ENCODE measurements around the gene GTF3A. TPM values are rescaled to one million over a fixed set of nuclear protein-coding genes. Genes with fewer than 3 reads are reported as not detected.

GTF3A gene
- total RNA-seq, 4 donors from 2014 or later = 31.8 to 174 (median 98.3) TPM

GRCh38 chr13:27389891-27390290 lies 34.5 kb upstream of the GTF3A start:
- Histone ChIP-seq H3K36me3 (no peaks in the 10 kb centered on the region), H3K9me3 (no peaks in the 10 kb centered on the region), H3K4me3 (no peak overlapping the region), H3K27me3 (peaks cover 0 to 2% of the 10 kb centered on the region in 2 donors), H3K4me1 (no peaks in the 10 kb centered on the region), H3K27ac (no peak overlapping the region)
- TF ChIP-seq POLR2A (IDR thresholded peaks at IDR 0.05) = no peak
- TF ChIP-seq CTCF (IDR thresholded peaks at IDR 0.05) = no peak
- intact Hi-C loops (cut with DNase I; ENCODE audit: low total_unique reads) = no loop called here
- no peak for DNase-seq

- Histone ChIP-seq H3K4me1 (no peaks in the 10 kb centered on the region), H3K27ac (no peak overlapping the region), H3K36me3 (no peaks in the 10 kb centered on the region), H3K9me3 (no peaks in the 10 kb centered on the region), H3K4me3 (no peak overlapping the region), H3K27me3 (peaks cover 0 to 2% of the 10 kb centered on the region in 2 donors)
- DNase-seq = no peak
- intact Hi-C loops (cut with DNase I; ENCODE audit: low total_unique reads) = no loop called here
- no peak for TF ChIP-seq POLR2A (IDR thresholded peaks at IDR 0.05)
- TF ChIP-seq CTCF (IDR thresholded peaks at IDR 0.05) = no peak
Measured at GRCh38 chr13:27391471-27391870, 32.9 kb upstream of the GTF3A start.

GRCh38 chr13:27393101-27393500 lies 31.3 kb upstream of the GTF3A start:
- H3K27ac ChIP-seq = no peak overlapping the region
- intact Hi-C loops (cut with DNase I; ENCODE audit: low total_unique reads) = no loop called here
- H3K4me3 ChIP-seq = no peak overlapping the region
- H3K36me3 ChIP-seq = no peaks in the 10 kb centered on the region
- no peaks in the 10 kb centered on the region for H3K9me3 ChIP-seq
- H3K27me3 ChIP-seq = peaks cover 0 to 2% of the 10 kb centered on the region in 2 donors
- H3K4me1 ChIP-seq = no peaks in the 10 kb centered on the region
- no peak for DNase-seq
- TF ChIP-seq POLR2A (IDR thresholded peaks at IDR 0.05) (no peak), CTCF (IDR thresholded peaks at IDR 0.05) (no peak)

- TF ChIP-seq POLR2A (IDR thresholded peaks at IDR 0.05) (no peak), CTCF (IDR thresholded peaks at IDR 0.05) (no peak)
- Histone ChIP-seq H3K27me3 (peaks cover 0 to under 1% of the 10 kb centered on the region in 2 donors), H3K9me3 (no peaks in the 10 kb centered on the region), H3K4me1 (no peaks in the 10 kb centered on the region), H3K27ac (no peak overlapping the region), H3K4me3 (no peak overlapping the region), H3K36me3 (no peaks in the 10 kb centered on the region)
- intact Hi-C loops (cut with DNase I; ENCODE audit: low total_unique reads) = no loop called here
- DNase-seq = no peak
Measured at GRCh38 chr13:27395007-27395510, 29.4 kb upstream of the GTF3A start.

GRCh38 chr13:27396252-27396846 lies 28.1 kb upstream of the GTF3A start:
- TF ChIP-seq POLR2A (IDR thresholded peaks at IDR 0.05) (no peak), CTCF (IDR thresholded peaks at IDR 0.05) (no peak)
- Histone ChIP-seq H3K4me3 (no peak overlapping the region), H3K27ac (no peak overlapping the region), H3K9me3 (no peaks in the 10 kb centered on the region), H3K27me3 (no peaks in the 10 kb centered on the region), H3K4me1 (no peaks in the 10 kb centered on the region), H3K36me3 (no peaks in the 10 kb centered on the region)
- DNase-seq = no peak
- intact Hi-C loops (cut with DNase I; ENCODE audit: low total_unique reads) = no loop called here
